OCI-M2 (cell line): Measurements from ENCODE around the gene APOBEC3F.
"Not testable (repeated sequence)": the region's sequence is repeated elsewhere in the genome, so short reads cannot be mapped to it uniquely, and the experiment has no call there.

ENCODE experiments used
- DNase-seq: peaks from one replicate; lab custom pipeline; 2025; ENCODE audit not compliant: unreplicated experiment; lab: John Stamatoyannopoulos, UW

APOBEC3F gene

GRCh38 chr22:39068033-39068785 is 27.5 kb downstream of the APOBEC3F start:
- no peak for DNase-seq

GRCh38 chr22:39070186-39070585 is 29.5 kb downstream of the APOBEC3F start:
- no peak for DNase-seq

GRCh38 chr22:39072581-39072981 is 31.9 kb downstream of the APOBEC3F start:
- DNase-seq: not testable (repeated sequence)

GRCh38 chr22:39073981-39074380 is 33.3 kb downstream of the APOBEC3F start:
- DNase-seq: no peak

GRCh38 chr22:39076155-39077025 is 35.7 kb downstream of the APOBEC3F start:
- not testable (repeated sequence) for DNase-seq

GRCh38 chr22:39077026-39077840 is 36.6 kb downstream of the APOBEC3F start, which contains the start of gene APOBEC3G:
APOBEC3G (plus strand) TSS chr22:39077275; CDS start chr22:39077362, 87 bp downstream.
- not testable (repeated sequence) for DNase-seq

GRCh38 chr22:39077912-39078311 is 37.2 kb downstream of the APOBEC3F start:
- DNase-seq: not testable (repeated sequence)

- DNase-seq: no peak
Measured at GRCh38 chr22:39078329-39078728, 37.7 kb downstream of the APOBEC3F start.

GRCh38 chr22:39079054-39079637 is 38.5 kb downstream of the APOBEC3F start:
- DNase-seq: not testable (repeated sequence)

GRCh38 chr22:39080052-39080762 is 39.5 kb downstream of the APOBEC3F start:
- DNase-seq: no peak

GRCh38 chr22:39081016-39081415 is 40.4 kb downstream of the APOBEC3F start:
- DNase-seq: no peak

- no peak for DNase-seq
Measured at GRCh38 chr22:39081598-39081997, 40.9 kb downstream of the APOBEC3F start.

- no peak for DNase-seq
Measured at GRCh38 chr22:39083212-39084165, 42.8 kb downstream of the APOBEC3F start.

- DNase-seq: no peak
Measured at GRCh38 chr22:39084666-39085065, 44.0 kb downstream of the APOBEC3F start.

GRCh38 chr22:39087098-39087497 is 46.4 kb downstream of the APOBEC3F start:
- no peak for DNase-seq

GRCh38 chr22:39087881-39088684 is 47.4 kb downstream of the APOBEC3F start:
- no peak for DNase-seq

- no peak for DNase-seq
Measured at GRCh38 chr22:39088685-39089032, 48.0 kb downstream of the APOBEC3F start.

- DNase-seq: no peak
Measured at GRCh38 chr22:39089928-39090327, 49.3 kb downstream of the APOBEC3F start.
